GM19238 (cell line): ENCODE results near the gene GLI3.

Experiments
- DNase-seq: peaks from one replicate; pipeline ENCODE4 v3.0.0; 2011; ENCODE audit warnings: low spot score; ENCODE audit not compliant: insufficient read length

The GLI3 gene

GRCh38 chr7:42039921-42040320, 197.1 kb downstream of the GLI3 start:
- no peak for DNase-seq

GRCh38 chr7:42035210-42035609, 201.8 kb downstream of the GLI3 start:
- no peak for DNase-seq

- no peak for DNase-seq
Observed at GRCh38 chr7:42033480-42033879, 203.5 kb downstream of the GLI3 start.

- no peak for DNase-seq
Observed at GRCh38 chr7:42029405-42029804, 207.6 kb downstream of the GLI3 start.

- no peak for DNase-seq
Observed at GRCh38 chr7:42027521-42027920, 209.5 kb downstream of the GLI3 start.

- no peak for DNase-seq
Observed at GRCh38 chr7:42026622-42027197, 210.3 kb downstream of the GLI3 start.

GRCh38 chr7:42025635-42026375, 211.2 kb downstream of the GLI3 start:
- no peak for DNase-seq

- no peak for DNase-seq
Observed at GRCh38 chr7:42024537-42024936, 212.5 kb downstream of the GLI3 start.

- no peak for DNase-seq
Observed at GRCh38 chr7:42023262-42023661, 213.7 kb downstream of the GLI3 start.

- DNase-seq, result no peak
Observed at GRCh38 chr7:42022791-42023190, 214.2 kb downstream of the GLI3 start.

GRCh38 chr7:42022056-42022455, 215.0 kb downstream of the GLI3 start:
- no peak for DNase-seq

GRCh38 chr7:42021631-42022030, 215.4 kb downstream of the GLI3 start:
- DNase-seq, result no peak

- no peak for DNase-seq
Observed at GRCh38 chr7:42020061-42020460, 216.9 kb downstream of the GLI3 start.

GRCh38 chr7:42017349-42017986, 219.5 kb downstream of the GLI3 start:
- no peak for DNase-seq

GRCh38 chr7:42016517-42016916, 220.5 kb downstream of the GLI3 start:
- DNase-seq, result no peak

- DNase-seq, result no peak
Observed at GRCh38 chr7:42014625-42015618, 222.1 kb downstream of the GLI3 start.

GRCh38 chr7:42012786-42013360, 224.1 kb downstream of the GLI3 start:
- DNase-seq, result no peak

- no peak for DNase-seq
Observed at GRCh38 chr7:42012313-42012712, 224.7 kb downstream of the GLI3 start.

- DNase-seq, result no peak
Observed at GRCh38 chr7:42011846-42012245, 225.2 kb downstream of the GLI3 start.

- no peak for DNase-seq
Observed at GRCh38 chr7:42010751-42011150, 226.3 kb downstream of the GLI3 start.
